Colonic mucosa (tissue), 4 donors: ENCODE data around the gene TOB2. TPM values are rescaled to one million over a fixed set of nuclear protein-coding genes. Genes with fewer than 3 reads are reported as not detected.
A peak's percentile ranks its signal among the peaks of the same experiment; 100 is the strongest.

ENCODE experiments used
- DNase-seq: peaks from one replicate; pipeline ENCODE4 v3.0.0-alpha.2; 2020
- H3K27ac ChIP-seq: fragments of 200-600 bp; one replicate; pipeline ENCODE4 v1.8.0; 2021
- H3K27me3 ChIP-seq: fragments of 200-600 bp; one replicate; pipeline ENCODE4 v1.8.0; 2021
- H3K36me3 ChIP-seq: fragments of 200-600 bp; one replicate; pipeline ENCODE4 v1.8.0; 2021
- H3K4me1 ChIP-seq: fragments of 200-600 bp; one replicate; pipeline ENCODE4 v1.8.0; 2021; ENCODE audit warnings: mild to moderate bottlenecking
- H3K4me3 ChIP-seq: fragments of 200-600 bp; one replicate; pipeline ENCODE4 v1.8.0; 2021
- H3K9ac ChIP-seq, 2 donors: one replicate each; pipeline ENCODE4 v1.7.0; 2013; ENCODE audit warnings: control low read depth in 2 of 2, low read depth in 2 of 2, low read length in 2 of 2
- H3K9me3 ChIP-seq: fragments of 200-600 bp; one replicate; pipeline ENCODE4 v1.8.0; 2021
- intact Hi-C: fragments of 100-400 bp; cut with DNase I; formaldehyde crosslinking; loops from one replicate; pipeline ENCODE4 v1.14.1; 2022
- total RNA-seq, 2 donors: library from RNA; stranded (reverse); fragmentation: NEBNext Ultra II Directional in 1 of 2; extraction: Animal tissue kit (Norgen Biotek cat#: 25700) in 1 of 2; gene quantifications; one replicate each; pipeline ENCODE4 v1.2.1, GENCODE V29; 2021
- TF ChIP-seq, protein P1 (sequence below): fragments of 200-600 bp; IDR thresholded peaks from one replicate; pipeline ENCODE4 v1.8.0; 2022; ENCODE audit warnings: antibody characterized with exemption, mild to moderate bottlenecking
- donor health status: healthy.
- donor health status: DM: no; HTN: no; CAD: no.
- donor health status: DM: no; HTN: no; CAD: no.

The TOB2 gene
- total RNA-seq, 2 donors from 2014 or later, result 63.2 to 66.1 TPM

DNA sequence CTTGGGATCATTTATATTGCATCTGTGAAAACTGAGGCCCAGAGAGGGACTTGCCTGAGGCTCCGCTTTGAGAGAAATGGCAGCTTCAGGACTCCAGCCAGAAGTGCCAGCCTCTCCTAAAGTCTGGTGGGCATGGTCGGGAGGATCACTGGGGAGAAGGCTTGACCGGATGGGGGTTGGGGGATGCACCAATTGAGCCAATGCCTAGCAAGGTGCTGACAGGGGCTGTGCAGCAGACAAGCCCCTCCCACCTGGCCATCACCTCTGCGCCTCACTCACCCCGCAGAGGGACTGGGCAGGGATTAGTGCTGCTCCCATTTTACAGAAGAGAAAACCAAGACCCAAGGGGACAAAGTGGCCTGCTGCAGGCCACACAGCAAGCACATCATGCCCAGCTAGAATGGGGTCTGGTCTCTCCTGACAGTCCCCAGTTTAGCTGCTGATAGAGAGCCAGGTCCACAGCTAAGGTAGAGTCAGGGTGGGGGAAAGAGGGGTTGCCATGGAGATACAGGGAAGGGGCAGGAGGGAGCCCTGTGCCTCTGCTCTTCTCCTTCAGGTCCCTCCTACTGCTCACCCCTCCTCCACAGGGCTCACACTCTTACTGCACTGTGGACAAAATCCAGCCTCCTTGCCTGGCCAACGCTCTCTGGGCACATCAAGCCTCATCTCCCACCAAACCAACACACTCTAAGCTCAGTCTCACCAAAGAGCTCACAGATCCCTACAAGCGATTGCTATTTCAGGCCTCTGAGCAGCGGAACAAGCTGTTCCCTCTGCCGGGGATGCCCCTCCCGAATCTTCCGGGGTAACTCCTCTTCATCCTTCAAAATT, 35.4 kb downstream of the TOB2 start:
- Histone ChIP-seq H3K9me3 (no peaks in the 10 kb centered on the region), H3K4me1 (peaks cover 18% of the 10 kb centered on the region), H3K9ac (peak overlapping the region; percentile 12 to 23), H3K4me3 (no peak overlapping the region), H3K27ac (no peak overlapping the region), H3K27me3 (no peaks in the 10 kb centered on the region), H3K36me3 (no peaks in the 10 kb centered on the region)
- intact Hi-C loops, result no loop called here
- no peak for DNase-seq
- TF ChIP-seq, protein P1, sequence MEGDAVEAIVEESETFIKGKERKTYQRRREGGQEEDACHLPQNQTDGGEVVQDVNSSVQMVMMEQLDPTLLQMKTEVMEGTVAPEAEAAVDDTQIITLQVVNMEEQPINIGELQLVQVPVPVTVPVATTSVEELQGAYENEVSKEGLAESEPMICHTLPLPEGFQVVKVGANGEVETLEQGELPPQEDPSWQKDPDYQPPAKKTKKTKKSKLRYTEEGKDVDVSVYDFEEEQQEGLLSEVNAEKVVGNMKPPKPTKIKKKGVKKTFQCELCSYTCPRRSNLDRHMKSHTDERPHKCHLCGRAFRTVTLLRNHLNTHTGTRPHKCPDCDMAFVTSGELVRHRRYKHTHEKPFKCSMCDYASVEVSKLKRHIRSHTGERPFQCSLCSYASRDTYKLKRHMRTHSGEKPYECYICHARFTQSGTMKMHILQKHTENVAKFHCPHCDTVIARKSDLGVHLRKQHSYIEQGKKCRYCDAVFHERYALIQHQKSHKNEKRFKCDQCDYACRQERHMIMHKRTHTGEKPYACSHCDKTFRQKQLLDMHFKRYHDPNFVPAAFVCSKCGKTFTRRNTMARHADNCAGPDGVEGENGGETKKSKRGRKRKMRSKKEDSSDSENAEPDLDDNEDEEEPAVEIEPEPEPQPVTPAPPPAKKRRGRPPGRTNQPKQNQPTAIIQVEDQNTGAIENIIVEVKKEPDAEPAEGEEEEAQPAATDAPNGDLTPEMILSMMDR, result no peak

DNA sequence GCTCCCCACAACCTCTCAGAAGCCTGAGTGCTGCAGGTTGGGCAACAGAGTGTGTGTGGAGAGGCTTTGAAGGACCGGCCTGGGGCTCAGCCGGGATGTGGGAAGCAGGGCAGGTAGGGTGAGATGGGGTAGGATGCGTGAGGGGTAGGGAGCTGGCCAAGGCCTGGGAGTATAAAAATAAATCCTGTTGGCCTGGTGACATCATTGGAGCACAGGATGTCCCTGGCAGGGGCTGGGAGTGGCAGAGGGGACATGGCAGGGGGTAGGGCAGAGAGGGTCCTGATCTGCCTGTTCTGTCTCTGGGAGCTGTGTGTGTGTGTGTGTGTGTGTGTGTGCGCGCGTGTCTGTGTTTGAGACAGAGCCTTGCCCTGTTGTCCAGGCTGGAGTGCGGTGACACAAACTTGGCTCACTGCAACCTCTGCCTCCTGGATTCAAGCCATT, 36.3 kb downstream of the TOB2 start:
- H3K4me1 ChIP-seq, result peaks cover 14% of the 10 kb centered on the region
- H3K4me3 ChIP-seq, result no peak overlapping the region
- no peaks in the 10 kb centered on the region for H3K27me3 ChIP-seq
- no peaks in the 10 kb centered on the region for H3K9me3 ChIP-seq
- H3K36me3 ChIP-seq, result no peaks in the 10 kb centered on the region
- DNase-seq, result no peak
- H3K27ac ChIP-seq, result no peak overlapping the region
- H3K9ac ChIP-seq, result no peak overlapping the region
- TF ChIP-seq, protein P1, result no peak
- intact Hi-C loops, result no loop called here

DNA sequence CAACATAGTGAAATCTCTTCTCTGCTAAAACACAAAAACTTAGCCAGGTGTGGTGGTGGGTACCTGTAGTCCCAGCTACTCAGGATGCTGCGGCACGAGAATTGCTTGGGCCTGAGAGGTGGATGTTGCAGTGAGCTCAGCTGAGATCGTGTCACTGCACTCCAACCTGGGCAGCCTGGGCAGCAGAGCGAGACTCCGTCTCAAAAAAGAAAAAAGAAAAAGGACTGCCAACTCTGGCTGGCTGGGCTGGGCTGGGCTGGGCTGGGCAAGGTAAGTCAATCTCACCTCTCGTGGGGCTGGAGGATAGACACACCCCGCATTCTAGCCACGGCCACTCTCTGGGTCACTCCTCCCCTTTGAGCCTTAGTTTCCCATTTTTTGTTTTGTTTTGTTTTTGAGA, 37.9 kb downstream of the TOB2 start:
- H3K27ac ChIP-seq, result no peak overlapping the region
- intact Hi-C loops, result no loop called here

DNA sequence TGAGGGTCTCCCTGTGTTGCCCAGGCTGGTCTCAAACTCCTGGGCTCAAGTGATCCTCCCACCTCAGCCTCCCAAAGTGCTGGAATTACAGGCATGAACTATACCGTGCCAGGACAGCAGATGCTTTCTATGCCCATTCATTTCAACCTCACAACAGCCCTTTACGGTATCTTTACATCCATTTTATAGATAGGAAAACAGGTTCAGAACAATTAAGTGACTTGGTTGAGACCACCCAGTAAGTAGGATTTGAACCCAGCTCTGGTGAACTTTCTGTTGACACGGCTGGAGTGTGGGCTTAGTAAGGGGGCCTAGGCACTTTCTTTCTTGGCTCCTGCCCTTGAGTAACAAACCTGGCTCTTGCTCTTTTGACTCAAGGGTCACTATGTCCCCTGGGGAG, 39.2 kb downstream of the TOB2 start:
- Histone ChIP-seq H3K4me3 (no peak overlapping the region), H3K36me3 (no peaks in the 10 kb centered on the region), H3K9me3 (no peaks in the 10 kb centered on the region), H3K27me3 (no peaks in the 10 kb centered on the region), H3K27ac (no peak overlapping the region), H3K4me1 (peaks cover 3% of the 10 kb centered on the region), H3K9ac (no peak overlapping the region)
- intact Hi-C loops, result no loop called here
- TF ChIP-seq, protein P1, result no peak
- no peak for DNase-seq

More for the DNA sequence above, 37.9 kb downstream of the TOB2 start:
- TF ChIP-seq, protein P1, result no peak
- H3K27me3 ChIP-seq, result no peaks in the 10 kb centered on the region
- H3K36me3 ChIP-seq, result no peaks in the 10 kb centered on the region
- H3K4me1 ChIP-seq, result peaks cover 6% of the 10 kb centered on the region
- no peak overlapping the region for H3K9ac ChIP-seq
- H3K4me3 ChIP-seq, result no peak overlapping the region
- H3K9me3 ChIP-seq, result no peaks in the 10 kb centered on the region
- no peak for DNase-seq

DNA sequence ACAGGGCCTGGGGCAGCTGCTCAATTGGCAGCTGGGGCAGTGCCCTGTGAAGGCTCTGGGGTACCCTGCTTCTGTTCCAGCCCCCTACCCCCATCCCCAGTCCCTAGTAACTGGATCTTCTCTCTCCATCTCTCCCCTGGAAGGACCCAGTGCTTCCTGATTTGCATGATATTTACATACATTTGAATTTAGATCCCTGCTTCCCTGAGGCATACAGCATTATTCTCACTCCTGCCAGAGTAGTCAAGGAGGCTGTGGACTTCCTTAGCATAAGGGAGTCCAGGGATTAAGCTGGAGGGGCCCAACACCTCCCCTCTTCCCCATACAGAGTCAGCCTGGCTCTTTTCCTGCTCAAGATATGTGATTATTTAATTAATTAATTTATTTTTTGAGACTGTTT, 40.2 kb downstream of the TOB2 start:
- peaks cover 4% of the 10 kb centered on the region for H3K4me1 ChIP-seq
- no peak overlapping the region for H3K27ac ChIP-seq
- no peaks in the 10 kb centered on the region for H3K36me3 ChIP-seq
- DNase-seq, result no peak
- intact Hi-C loops, result no loop called here
- H3K27me3 ChIP-seq, result no peaks in the 10 kb centered on the region
- no peak overlapping the region for H3K4me3 ChIP-seq
- no peak overlapping the region for H3K9ac ChIP-seq
- H3K9me3 ChIP-seq, result no peaks in the 10 kb centered on the region
- TF ChIP-seq, protein P1, result no peak
